GM19240 (cell line): ENCODE measurements around the gene WDR93.
"Not testable (repeated sequence)": the region's sequence is repeated elsewhere in the genome, so short reads cannot be mapped to it uniquely, and the experiment has no call there.

Experiments
- DNase-seq: peaks from one replicate; pipeline ENCODE4 v3.0.0; 2011; ENCODE audit warnings: low spot score; ENCODE audit not compliant: insufficient read length

WDR93 gene

DNA sequence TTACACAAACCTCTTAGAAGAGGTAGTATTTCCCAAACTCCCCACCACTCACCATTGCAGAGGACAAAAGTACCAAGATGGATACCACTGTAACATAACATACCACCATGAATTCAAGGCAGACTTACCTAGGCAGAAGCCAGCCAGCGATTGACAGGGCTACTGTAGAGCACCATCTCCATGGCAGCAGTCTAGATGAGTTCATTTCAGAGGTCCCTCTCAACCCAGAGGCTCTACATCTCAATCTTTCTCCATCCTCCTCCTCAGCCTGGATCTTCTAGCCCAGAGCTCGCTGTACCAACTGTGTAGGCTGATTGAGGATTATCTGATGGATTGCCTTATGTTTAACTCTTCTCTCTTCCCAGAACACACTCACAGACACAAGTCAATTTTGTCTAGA is 9.5 kb upstream of the WDR93 start:
- DNase-seq = no peak

DNA sequence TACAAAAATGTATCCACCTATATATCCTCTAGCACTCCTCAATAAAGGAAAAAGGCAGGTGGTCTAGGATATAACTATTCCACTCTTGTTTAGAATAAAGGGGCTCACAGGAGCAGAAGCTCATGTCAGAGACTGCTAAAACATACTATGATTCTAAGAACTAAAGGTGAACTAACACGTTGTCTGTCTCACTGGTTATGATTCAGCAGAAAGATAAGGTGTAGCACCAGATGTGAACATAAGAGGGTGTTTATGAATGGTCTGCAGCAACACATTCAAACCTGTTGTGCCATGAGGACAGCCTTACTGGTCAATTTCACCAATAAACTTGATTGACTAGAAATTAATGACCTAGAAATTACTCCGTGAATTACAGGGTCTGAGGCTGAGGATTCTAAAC is 4.6 kb upstream of the WDR93 start:
- no peak for DNase-seq

DNA sequence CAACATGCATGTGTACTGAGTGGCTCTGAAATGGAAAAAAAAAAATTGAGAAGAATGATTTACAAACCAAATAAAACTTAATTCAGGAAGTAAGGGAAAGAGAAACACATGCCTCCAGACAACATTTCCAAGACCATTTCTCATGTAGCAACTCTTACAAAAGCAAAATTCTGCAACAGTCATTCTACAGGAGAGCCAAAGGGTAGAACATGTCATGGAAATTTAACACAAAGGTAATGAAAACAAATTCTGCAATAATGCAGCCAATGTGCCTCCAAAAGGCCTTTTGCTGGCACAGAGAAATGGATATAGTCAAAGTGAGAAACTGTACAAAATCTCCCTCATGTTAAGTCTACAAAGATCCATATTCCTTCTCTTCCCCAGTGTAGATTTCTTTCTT is 4.1 kb upstream of the WDR93 start:
- DNase-seq = no peak

DNA sequence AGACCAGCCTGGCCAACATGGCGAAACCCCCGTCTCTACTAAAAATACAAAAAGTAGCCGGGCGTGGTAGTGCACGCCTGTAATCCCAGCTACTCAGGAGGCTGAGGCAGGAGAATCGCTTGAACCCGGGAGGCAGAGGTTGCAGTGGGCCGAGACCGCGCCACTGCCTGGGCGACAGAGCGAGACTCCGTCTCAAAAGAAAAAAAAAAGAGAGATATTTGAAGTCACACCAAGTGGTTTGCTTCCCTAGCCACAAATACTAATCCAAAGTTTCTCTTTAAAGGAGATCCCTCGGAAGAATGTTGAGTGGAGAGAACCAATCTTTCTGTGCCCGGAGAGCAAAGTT is 708 bp upstream of the WDR93 start:
- DNase-seq = not testable (repeated sequence)

DNA sequence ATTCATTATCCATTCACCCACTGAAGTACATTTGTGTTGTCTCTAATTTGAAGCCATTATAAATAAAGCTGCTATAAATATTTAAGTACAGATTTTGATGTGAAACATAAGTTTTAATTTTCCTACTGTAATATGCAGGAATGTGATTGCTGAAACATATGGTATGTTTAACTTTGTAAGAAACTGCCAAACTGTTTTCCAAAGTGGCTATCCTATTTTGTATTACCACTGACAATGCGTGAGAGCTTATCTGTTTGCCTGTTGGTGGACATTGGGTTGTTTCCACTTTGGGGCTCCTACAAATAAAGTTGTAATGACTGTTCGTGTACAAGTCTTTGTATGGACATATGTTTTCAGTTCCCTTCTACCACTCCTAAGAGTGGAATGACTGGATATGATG is 2.5 kb downstream of the WDR93 start:
- DNase-seq = no peak

DNA sequence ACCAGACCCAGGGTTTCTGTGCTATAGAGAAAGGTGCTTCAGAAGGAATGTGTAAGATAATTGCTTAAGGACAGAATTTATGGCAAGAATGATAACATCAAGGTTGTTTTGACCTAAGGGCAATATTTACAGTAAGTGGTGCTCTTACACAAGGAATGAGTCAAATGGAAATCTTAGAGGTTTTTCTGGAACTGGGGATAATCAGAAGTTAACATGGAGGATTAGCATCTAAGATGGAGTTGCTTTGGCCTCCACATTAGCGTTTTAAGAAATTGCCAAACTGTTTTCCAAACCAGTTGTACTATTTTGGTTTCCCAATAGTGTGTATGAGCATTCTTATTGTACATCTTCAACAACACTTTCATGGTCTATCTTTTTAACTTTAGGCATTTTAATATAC is 3.1 kb downstream of the WDR93 start:
- DNase-seq = no peak

DNA sequence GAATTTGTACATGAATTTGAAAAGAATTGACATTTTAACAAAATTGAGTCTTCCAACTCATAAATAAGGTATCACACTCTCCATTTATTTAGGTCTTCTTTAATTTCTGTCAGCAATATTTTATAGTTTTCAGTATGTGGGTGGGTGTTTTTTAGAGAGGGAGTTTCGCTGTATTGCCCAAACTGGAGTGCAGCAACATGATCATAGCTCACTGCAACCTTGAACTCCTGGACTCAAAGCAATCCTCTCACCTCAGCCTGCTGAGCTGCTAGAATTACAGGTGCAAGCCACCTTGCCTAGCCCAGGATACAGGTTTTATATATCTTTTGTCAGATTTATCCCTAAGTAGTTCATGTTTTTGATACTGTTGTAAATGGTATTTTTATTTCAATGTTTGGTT is 4.6 kb downstream of the WDR93 start:
- no peak for DNase-seq

DNA sequence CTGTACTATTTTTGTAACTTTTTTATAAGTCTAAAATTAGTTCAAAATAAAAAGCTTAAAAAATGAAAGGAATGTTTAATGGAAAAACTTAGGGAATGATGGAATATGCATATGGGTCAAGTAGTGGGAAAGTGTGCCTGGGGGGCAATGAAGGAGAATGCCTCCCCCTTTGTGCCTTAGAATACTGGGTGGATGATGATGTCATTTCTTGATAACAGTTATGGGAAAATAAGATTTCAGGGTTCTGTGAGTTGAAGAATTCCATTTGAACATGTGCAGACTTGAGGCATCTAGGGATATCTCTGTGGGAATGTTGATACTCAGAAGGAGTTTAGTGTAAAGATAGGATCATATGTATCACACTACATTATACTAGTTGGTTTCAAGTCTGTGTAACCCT is 13.8 kb downstream of the WDR93 start:
- no peak for DNase-seq

DNA sequence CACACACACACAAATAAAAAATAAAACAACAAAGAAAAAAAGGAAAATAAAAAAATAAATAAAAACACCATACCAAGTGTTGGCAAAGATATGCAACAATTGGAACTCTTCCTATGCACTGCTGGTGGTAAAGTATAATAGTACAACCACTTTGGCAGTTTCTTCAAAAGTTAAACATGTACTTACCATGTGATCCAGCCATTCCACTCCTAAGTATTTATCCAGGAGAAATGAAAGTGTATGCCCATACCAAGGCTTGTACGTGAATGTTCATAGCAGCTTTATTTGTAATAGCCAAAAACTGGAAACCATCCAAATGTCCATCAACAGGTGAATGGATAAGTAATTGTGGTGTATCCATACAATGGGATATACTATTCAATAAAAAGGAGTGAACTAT is 17.0 kb downstream of the WDR93 start:
- DNase-seq = no peak

DNA sequence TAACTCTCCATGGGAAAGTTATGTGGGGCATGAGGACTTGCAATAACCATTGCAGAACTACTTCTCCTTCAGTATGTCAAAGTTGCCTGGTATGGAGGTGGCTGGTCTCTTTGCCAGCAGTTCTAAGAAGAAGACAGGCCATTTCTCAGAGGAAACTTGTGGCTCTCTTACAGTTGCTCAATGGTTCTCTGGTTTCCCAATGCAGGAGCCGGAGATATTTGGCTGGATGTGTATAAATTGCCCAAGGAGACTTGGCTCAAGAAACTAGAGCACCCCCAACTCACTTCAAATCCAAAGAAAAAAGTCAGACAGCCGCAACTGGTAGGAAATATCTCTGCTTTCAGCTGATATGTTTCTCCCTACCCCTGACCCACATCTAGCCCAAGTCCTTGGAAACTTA is 24.2 kb downstream of the WDR93 start:
- no peak for DNase-seq

DNA sequence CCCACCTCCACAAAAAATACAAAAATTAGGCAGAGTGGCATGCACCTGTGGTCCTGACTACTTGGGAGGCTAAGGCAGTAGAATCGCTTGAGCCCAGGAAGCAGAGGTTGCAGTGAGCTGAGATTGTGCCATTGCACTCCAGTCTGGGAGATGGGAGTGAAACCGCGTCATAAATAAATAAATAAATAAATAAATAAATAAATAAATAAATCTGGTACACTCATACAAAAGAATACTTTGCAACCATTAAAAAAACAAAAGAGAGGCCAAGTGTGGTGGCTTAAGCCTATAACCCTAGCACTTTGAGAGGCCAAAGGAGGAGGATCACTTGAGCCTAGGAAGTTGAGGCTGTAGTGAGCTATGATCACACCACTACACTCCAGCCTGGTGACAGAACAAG is 32.4 kb downstream of the WDR93 start:
- no peak for DNase-seq

DNA sequence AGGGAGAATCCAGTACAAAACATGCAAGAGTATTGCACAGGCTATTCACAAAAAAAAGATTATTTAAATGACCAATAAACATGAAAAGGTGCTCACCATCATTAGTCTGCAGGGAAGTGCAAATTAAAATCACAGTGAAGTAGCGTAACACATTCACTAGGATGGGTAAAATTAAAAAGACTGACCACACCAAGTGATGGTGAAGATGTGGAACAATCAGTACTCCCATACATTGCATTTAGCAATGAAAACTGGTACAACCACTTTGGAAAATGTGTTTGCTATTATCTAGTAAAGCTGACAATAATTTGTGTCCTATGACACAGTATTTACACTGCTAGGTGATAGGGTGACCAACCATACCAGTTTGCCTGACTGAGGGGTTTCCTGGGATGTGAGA is 34.0 kb downstream of the WDR93 start:
- DNase-seq = no peak

DNA sequence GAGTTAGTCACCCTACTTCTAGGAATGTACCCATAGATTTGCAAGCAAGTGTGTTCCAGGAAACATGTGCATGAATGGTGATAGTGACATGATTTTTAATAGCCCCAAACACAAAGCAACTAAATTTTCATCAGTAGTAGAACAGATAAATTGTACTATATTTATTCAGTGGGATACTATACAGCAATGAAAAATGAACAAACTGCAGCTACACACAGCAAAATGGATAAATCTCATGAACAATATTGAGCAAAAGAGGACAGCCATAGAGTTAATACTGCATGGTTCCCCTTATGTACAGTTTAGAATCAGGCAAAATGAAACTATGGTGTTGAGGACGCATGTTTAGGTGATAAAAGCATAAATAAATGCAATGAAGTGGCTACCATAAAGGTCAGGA is 34.5 kb downstream of the WDR93 start:
- DNase-seq = no peak

DNA sequence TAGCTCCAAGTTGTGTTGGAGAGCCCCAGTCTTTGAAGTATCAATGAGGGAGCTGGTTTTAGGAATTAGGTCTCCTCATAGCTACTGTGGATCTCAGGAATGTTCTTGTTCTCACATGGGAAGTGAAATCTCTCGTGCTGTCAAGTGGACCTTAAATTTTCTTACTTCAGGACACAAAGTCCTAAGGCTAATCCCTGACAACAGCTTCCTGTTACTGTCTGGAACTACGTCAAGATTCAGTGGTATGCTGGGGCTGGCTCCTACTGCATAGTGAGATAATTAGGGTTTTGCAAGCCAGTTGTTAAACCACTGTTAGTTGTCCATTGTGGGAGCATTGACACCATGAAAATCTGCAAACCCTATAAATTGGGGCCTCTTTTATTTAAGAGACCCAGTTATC is 37.6 kb downstream of the WDR93 start:
- no peak for DNase-seq

DNA sequence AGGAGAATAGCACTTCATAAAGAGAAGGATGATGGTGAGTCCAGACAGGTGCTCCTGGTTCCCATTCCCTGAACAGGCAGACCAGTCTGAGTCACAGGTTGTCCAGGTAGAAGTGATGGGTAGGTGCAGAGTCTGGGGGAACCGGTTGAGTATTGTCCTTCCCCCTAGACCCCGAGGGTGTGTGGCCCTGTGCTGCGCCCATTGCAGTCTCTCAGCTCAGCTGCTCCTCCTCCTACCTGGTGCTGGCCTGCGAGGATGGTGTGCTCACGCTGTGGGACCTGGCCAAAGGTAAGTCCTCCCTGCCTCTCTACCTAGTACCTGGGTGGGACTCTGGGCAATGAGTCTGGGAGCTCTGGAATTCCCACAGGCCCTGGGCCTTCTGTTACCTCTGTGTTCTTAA is 40.7 kb downstream of the WDR93 start:
- no peak for DNase-seq

DNA sequence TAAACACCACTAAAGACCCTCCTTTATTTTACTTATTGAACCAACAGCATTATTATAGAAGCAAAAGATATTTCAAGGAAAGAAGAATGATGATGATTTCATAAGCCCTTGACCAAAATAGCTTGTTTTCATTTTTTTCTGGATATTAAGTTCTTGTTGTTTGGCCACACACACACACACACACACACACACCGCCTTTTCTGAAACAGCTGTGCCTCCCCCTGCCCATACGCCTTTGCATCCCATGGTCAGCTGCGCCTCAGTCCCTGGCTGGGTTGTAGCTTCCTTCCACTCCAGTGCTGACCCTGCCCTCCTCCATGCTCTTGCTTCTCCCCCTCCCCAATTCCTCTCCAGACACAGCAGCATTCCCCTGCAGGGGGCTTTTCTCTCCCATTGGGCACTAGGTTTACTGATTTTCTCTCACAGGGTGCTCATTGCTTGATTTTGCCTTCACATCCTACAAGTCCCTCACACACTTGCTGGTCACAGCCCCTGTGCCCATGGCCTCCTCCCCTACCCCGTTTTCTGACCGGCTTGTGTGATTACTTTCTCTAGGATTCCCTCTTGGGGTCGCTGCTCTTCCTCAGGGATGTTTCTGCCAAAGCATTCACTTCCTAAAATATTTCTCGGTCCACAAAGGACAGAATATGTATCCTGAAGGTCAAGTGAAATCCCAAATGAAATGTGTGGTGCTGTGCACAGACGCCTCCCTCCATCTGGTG is 42.0 kb downstream of the WDR93 start:
- no peak for DNase-seq

DNA sequence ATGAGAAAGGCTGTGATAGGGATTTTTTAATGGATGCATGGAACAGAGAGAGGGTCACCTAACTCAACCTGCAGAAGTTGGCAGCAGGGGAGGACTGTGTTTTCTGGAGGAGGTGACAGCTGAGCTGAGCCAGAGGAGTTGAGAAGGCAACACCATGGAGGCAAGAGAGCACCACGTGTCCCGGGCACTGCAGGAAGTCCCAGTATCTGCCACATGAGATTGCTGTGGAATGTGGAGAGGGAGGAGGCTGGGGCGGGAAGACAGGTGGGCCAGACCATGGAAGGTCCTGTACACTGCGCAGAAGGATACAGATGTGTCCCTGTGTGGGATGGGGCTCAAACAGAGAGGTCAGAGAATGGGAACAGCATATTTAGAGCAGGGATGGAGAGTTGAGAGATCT is 45.2 kb downstream of the WDR93 start:
- no peak for DNase-seq

DNA sequence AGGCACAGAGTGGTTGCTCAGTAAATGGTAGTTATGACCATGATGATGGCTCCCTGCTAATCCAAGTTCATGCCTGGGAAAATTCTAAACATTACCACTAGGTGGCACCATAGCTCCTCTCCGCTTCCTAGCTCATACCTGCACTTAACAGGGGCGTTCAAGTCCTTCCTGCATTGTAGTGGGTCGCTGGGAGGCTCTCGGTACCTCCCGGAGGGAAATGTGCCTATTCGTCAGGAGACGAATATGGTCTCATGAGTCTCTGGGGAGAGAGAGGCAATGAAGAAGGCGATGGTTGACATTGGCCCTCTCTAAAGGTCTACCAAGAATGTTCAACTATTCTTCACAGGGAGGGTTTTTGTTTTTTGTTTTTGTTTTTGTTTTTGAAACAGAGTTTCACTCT is 49.5 kb downstream of the WDR93 start:
- peak; percentile 71 for DNase-seq

DNA sequence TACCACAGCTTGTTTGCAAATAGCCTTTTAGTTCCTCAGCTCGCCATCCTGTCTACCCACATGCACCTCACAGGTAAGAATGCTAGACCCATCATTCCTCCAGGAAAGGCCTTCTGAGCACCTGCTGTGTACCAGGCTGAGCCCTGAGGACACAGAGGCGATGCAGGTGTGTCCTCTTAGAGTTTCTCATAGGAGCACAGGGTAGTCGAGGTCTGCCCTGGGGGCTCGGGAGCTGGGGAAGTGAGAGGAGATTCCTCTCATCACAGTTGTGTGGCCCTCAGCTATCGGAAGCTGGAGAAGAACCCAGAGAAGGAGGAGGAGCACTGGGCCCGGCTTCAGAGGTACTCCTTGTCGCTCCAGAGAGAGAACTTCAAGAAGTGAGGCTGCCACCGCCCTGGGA is 52.4 kb downstream of the WDR93 start:
- DNase-seq = no peak

DNA sequence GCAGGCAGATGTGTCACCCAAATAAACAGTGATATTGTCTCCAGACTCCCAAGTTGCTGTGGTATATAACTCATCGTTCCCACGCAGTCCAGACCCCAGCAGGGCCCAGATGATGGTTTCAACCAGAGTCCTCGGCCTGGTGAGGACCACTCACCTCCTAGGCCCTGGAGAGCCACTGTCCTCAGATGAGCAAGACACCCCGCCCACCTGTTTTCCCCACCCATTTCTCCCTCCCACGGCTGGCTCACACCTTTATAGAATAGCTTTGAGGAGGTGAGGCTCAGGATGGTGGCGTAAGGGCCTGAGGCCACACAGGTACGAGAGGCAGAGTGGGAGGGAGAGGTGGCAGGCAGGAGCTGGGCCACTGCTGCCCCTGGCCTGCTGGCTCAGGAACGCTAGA is 53.0 kb downstream of the WDR93 start:
- no peak for DNase-seq

DNA sequence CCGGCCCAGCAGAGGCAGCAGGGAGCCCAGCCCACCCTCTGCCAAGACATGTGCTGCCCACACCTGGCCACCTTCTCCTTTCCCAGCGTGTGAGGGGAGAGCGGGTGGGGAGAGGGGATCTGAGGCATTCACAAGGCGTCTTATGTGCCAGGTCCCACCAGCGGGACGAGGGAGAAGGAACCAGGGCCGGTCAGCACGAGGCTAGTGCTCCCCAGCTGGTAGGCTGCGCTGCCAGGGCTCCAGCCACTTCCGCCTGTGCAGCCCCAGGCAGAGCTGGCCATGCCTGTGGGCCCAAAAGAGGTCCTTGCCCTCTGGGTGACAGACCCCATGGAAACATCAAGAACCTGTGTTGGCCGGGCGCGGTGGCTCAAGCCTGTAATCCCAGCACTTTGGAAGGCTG is 54.5 kb downstream of the WDR93 start:
- DNase-seq = no peak

DNA sequence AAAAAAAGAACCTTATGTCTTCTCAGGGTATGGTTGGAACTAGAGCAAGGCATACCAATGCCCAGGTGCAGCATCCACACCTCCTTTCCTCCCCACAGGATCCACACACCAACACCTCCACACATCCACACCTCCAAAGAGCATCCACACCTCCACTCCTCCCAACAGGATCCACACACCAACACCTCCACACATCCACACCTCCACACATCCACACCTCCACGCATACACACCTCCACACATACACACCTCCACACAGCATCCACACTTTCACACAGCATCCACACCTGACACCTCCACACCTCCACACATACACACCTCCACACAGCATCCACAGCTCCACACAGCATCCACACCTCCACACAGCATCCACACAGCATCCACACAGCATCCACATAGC is 55.2 kb downstream of the WDR93 start:
- no peak for DNase-seq

DNA sequence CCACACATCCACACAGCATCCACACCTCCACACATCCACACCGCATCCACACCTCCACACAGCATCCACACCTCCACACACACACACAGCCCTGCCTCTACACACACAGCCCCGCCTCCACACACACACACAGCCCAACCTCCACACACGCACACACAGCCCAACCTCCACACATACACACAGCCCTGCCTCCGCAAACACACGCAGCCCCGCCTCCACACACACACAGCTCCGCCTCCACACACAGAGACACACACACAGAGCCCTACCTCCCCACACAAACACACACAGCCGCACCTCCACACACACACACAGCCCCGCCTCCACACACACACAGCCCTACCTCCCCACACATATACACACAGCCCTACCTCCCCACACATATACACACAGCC is 55.8 kb downstream of the WDR93 start:
- no peak for DNase-seq
